Lower lobe of right lung (tissue), 2 donors: ENCODE data around the gene DIP2C. TPM values are rescaled to one million over a fixed set of nuclear protein-coding genes. Genes with fewer than 3 reads are reported as not detected.

Source experiments
- ATAC-seq, 2 donors: fragments of 200-7000 bp; cut with Tn5 transposase; one replicate each; pipeline ENCODE4 v1.9.1; 2020 to 2022; ENCODE audit warnings: mild to moderate bottlenecking in 2 of 2, moderate library complexity in 2 of 2
- DNase-seq: peaks from one replicate; pipeline ENCODE4 v3.0.0-alpha.2; 2020
- H3K27ac ChIP-seq: fragments of 200-600 bp; one replicate; pipeline ENCODE4 v1.8.0; 2022
- H3K27me3 ChIP-seq: fragments of 200-600 bp; one replicate; pipeline ENCODE4 v1.8.0; 2022; ENCODE audit warnings: low read depth
- H3K36me3 ChIP-seq: fragments of 200-600 bp; one replicate; pipeline ENCODE4 v1.8.0; 2022; ENCODE audit warnings: mild to moderate bottlenecking
- H3K4me1 ChIP-seq: fragments of 200-600 bp; one replicate; pipeline ENCODE4 v1.8.0; 2022
- H3K4me3 ChIP-seq: fragments of 200-600 bp; one replicate; pipeline ENCODE4 v1.8.0; 2022; ENCODE audit warnings: mild to moderate bottlenecking
- H3K9me3 ChIP-seq: fragments of 200-600 bp; one replicate; pipeline ENCODE4 v1.8.0; 2022
- intact Hi-C: fragments of 100-400 bp; cut with DNase I; formaldehyde crosslinking; loops from one replicate; pipeline ENCODE4 v1.11.0; 2022
- total RNA-seq: library from RNA; stranded (reverse); fragmentation: NEBNext Ultra II Directional; extraction: Animal tissue kit (Norgen Biotek cat#: 25700); gene quantifications from one replicate; pipeline ENCODE4 v1.2.1, GENCODE V29; 2021
- TF ChIP-seq, protein P1 (sequence below): fragments of 200-600 bp; IDR thresholded peaks from one replicate; pipeline ENCODE4 v1.8.0; 2022; ENCODE audit warnings: antibody characterized with exemption, mild to moderate bottlenecking
- donor health status: DM: no; HTN: yes; CAD: no; lungs with severe emphysema.

DIP2C gene
- total RNA-seq, 1 donor from 2014 or later = 15.1 TPM

DNA sequence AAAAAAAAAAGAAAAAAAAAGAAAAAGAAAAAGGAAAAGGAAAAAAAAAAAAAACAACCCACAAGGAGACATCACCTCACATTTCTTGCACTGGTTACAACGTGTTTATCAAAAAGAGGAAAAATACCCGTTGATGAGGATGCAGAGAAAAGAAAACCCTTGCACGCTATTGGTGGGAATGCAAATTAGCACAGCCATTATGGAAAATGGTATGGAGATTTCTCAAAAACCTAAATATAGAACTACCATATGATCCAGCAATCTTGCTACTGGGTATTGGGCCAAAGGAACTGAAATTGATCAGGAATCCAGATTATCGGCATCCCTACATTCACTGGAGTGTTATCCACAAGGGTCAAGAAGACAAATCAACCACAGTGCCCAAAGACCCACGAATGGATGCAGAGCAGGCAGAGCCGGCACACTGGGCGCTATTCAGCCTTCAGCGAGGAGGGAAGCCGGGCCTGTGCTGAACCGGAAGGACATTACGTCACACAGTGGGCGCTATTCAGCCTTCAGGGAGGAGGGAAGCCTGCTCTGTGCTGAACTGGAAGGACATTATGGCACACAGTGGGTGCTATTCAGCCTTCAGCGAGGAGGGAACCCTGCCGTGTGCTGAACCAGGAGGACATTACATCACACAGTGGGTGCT lies 295.6 kb downstream of the DIP2C start:
- H3K4me1 ChIP-seq = peaks cover 16% of the 10 kb centered on the region
- no peaks in the 10 kb centered on the region for H3K9me3 ChIP-seq
- no peak overlapping the region for H3K27ac ChIP-seq
- DNase-seq (no peak), ATAC-seq (no peak)
- intact Hi-C loops = no loop called here
- peaks cover 18% of the 10 kb centered on the region for H3K36me3 ChIP-seq
- TF ChIP-seq, protein P1, sequence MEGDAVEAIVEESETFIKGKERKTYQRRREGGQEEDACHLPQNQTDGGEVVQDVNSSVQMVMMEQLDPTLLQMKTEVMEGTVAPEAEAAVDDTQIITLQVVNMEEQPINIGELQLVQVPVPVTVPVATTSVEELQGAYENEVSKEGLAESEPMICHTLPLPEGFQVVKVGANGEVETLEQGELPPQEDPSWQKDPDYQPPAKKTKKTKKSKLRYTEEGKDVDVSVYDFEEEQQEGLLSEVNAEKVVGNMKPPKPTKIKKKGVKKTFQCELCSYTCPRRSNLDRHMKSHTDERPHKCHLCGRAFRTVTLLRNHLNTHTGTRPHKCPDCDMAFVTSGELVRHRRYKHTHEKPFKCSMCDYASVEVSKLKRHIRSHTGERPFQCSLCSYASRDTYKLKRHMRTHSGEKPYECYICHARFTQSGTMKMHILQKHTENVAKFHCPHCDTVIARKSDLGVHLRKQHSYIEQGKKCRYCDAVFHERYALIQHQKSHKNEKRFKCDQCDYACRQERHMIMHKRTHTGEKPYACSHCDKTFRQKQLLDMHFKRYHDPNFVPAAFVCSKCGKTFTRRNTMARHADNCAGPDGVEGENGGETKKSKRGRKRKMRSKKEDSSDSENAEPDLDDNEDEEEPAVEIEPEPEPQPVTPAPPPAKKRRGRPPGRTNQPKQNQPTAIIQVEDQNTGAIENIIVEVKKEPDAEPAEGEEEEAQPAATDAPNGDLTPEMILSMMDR = no peak
- no peak overlapping the region for H3K4me3 ChIP-seq
- H3K27me3 ChIP-seq = no peaks in the 10 kb centered on the region

DNA sequence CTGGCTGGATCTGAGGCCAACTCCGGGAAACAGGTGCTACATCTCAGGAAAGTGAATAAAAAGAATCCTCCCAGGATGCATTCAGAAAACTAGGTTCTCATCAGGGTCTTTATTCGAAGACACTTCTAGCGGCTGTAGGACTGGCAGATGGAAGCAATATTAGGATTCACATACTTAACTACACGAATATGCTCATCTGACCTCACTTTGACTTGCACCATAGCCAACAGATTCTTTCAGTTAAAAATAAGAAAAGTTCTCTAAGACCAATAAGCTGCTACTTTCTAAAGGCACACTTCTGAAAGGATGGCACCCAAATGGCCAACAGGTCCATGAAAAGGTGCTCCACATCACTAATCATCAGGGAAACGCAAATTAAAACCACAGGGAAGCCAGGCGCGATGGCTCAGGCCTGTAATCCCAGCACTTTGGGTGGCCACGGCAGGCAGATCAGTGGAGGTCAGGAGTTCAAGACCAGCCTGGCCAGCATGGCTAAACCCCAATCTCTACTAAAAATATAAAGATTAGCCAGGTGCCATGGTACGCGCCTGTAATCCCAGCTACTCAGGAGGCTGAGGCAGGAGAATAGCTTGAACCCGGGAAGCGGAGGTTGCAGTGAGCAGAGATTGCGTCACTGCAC lies 296.2 kb downstream of the DIP2C start:
- Histone ChIP-seq H3K4me3 (no peak overlapping the region), H3K27ac (no peak overlapping the region), H3K9me3 (no peaks in the 10 kb centered on the region), H3K36me3 (peaks cover 18% of the 10 kb centered on the region), H3K4me1 (peaks cover 16% of the 10 kb centered on the region), H3K27me3 (no peaks in the 10 kb centered on the region)
- DNase-seq (no peak), ATAC-seq (no peak)
- intact Hi-C loops = no loop called here
- TF ChIP-seq, protein P1 = no peak

- H3K27me3 ChIP-seq = no peaks in the 10 kb centered on the region
- H3K36me3 ChIP-seq = peaks cover 21% of the 10 kb centered on the region
- no peak for DNase-seq
- intact Hi-C loops = no loop called here
- TF ChIP-seq, protein P1 = no peak
- H3K4me1 ChIP-seq = peaks cover 16% of the 10 kb centered on the region
- no peak overlapping the region for H3K27ac ChIP-seq
- H3K9me3 ChIP-seq = no peaks in the 10 kb centered on the region
- H3K4me3 ChIP-seq = no peak overlapping the region
- no peak for ATAC-seq
These were observed 296.8 kb downstream of the DIP2C start for GRCh38 chr10:392705-393037.

GRCh38 chr10:391847-392704 lies 297.4 kb downstream of the DIP2C start:
- ATAC-seq (no peak), DNase-seq (no peak)
- H3K9me3 ChIP-seq = no peaks in the 10 kb centered on the region
- no peak overlapping the region for H3K4me3 ChIP-seq
- no peak overlapping the region for H3K27ac ChIP-seq
- intact Hi-C loops = no loop called here
- H3K27me3 ChIP-seq = no peaks in the 10 kb centered on the region
- H3K4me1 ChIP-seq = peaks cover 10% of the 10 kb centered on the region
- TF ChIP-seq, protein P1 = no peak
- H3K36me3 ChIP-seq = peaks cover 22% of the 10 kb centered on the region

- Histone ChIP-seq H3K27me3 (no peaks in the 10 kb centered on the region), H3K4me1 (peaks cover 2% of the 10 kb centered on the region), H3K4me3 (no peak overlapping the region), H3K27ac (no peak overlapping the region), H3K36me3 (peaks cover 26% of the 10 kb centered on the region), H3K9me3 (no peaks in the 10 kb centered on the region)
- intact Hi-C loops = no loop called here
- TF ChIP-seq, protein P1 = no peak
- DNase-seq = no peak
- no peak for ATAC-seq
These were observed 298.2 kb downstream of the DIP2C start for GRCh38 chr10:391305-391704.
